GM19455 (cell line): ENCODE data around the gene UBE2E1.

Experiments
- ATAC-seq: cut with Tn5 transposase; IDR thresholded peaks from one replicate; pipeline ENCODE4 v1.9.1; 2021; ENCODE audit not compliant: unreplicated experiment

UBE2E1 gene

GRCh38 chr3:23805633-23806533 is at the start of gene UBE2E1:
UBE2E1 (plus strand) TSS chr3:23805955; CDS start chr3:23807270, 1,315 bp downstream.
- peak; percentile 68 for ATAC-seq

GRCh38 chr3:23756206-23756840 is 49.4 kb upstream of the UBE2E1 start:
- ATAC-seq: no peak

- no peak for ATAC-seq
Observed at GRCh38 chr3:23758253-23758838, 47.4 kb upstream of the UBE2E1 start.

- peak; percentile 7 for ATAC-seq
Observed at GRCh38 chr3:23760325-23760724, 45.4 kb upstream of the UBE2E1 start.

- peak; percentile 37 for ATAC-seq
Observed at GRCh38 chr3:23760871-23761373, 44.8 kb upstream of the UBE2E1 start.

- ATAC-seq: peak; percentile 43
Observed at GRCh38 chr3:23761440-23761896, 44.3 kb upstream of the UBE2E1 start.

- ATAC-seq: peak; percentile 76
Observed at GRCh38 chr3:23762214-23762613, 43.5 kb upstream of the UBE2E1 start.

- ATAC-seq: no peak
Observed at GRCh38 chr3:23762759-23763477, 42.8 kb upstream of the UBE2E1 start.

GRCh38 chr3:23764407-23764806 is 41.3 kb upstream of the UBE2E1 start:
- ATAC-seq: no peak

GRCh38 chr3:23767546-23767945 is 38.2 kb upstream of the UBE2E1 start:
- ATAC-seq: no peak

- ATAC-seq: no peak
Observed at GRCh38 chr3:23775254-23775909, 30.4 kb upstream of the UBE2E1 start.

GRCh38 chr3:23776352-23776891 is 29.3 kb upstream of the UBE2E1 start:
- no peak for ATAC-seq

- ATAC-seq: no peak
Observed at GRCh38 chr3:23778446-23778845, 27.3 kb upstream of the UBE2E1 start.

- no peak for ATAC-seq
Observed at GRCh38 chr3:23779841-23780240, 25.9 kb upstream of the UBE2E1 start.

GRCh38 chr3:23781051-23781450 is 24.7 kb upstream of the UBE2E1 start:
- no peak for ATAC-seq

- no peak for ATAC-seq
Observed at GRCh38 chr3:23781871-23782270, 23.9 kb upstream of the UBE2E1 start.

- ATAC-seq: no peak
Observed at GRCh38 chr3:23785097-23785645, 20.6 kb upstream of the UBE2E1 start.

- ATAC-seq: no peak
Observed at GRCh38 chr3:23785882-23786281, 19.9 kb upstream of the UBE2E1 start.

GRCh38 chr3:23791678-23792077 is 14.1 kb upstream of the UBE2E1 start:
- no peak for ATAC-seq
